GM12892 (cell line): ENCODE measurements around the gene C5orf24.

Experiments used
- POLR2A ChIP-seq: IDR thresholded peaks from 2 replicates; pipeline ENCODE4 v1.6.1; 2011; ENCODE audit warnings: low read depth, low read length, control low read depth
- POLR2AphosphoS5 ChIP-seq: IDR thresholded peaks from 2 replicates; pipeline ENCODE4 v1.6.1; 2011; ENCODE audit warnings: low read depth, low read length, control low read depth
- TAF1 ChIP-seq: IDR thresholded peaks from 2 replicates; pipeline ENCODE4 v1.6.1; 2011; ENCODE audit warnings: low read depth, mild to moderate bottlenecking, control low read depth, low read length, borderline replicate concordance

DNA sequence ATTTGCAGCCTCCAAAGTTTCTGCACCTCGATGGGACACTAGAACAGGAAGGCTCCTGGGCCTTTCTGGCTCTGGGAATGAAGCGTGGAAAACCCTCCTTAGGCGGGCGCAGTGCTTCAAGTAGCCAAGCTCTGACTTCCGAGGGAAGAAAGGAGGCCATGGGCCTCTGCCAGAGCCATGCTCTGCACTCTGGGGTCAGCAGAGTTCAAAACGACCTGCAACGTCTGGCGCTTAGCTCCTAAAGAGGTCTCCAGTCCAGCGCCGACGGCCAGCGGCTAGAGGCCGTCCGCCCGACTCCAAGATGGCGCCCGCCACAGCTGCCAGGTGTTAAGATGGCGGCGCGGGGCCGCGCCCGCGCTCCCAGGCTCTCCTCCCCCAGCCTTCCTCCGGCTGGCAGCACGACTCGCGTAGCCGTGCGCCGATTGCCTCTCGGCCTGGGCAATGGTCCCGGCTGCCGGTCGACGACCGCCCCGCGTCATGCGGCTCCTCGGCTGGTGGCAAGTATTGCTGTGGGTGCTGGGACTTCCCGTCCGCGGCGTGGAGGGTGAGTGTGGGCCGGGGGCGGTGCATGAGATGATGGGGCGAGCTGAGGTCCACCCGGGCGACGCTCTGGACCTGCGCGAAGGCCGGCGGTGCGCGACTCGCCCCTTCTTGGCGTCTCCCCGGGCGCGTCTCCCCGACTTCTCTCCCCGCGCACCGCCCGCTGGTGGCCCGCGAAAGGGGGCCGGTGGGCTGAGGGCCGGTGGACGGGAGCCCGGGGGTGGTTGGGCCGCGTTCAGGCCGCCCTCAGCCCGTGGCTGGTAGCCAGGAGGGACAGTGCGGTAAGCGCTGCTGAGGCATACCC is 28.4 kb downstream of the C5orf24 start, which contains the start of gene TXNDC15:
- peak; percentile 80 for TF ChIP-seq POLR2AphosphoS5
- TF ChIP-seq POLR2A = peak; percentile 95
- TF ChIP-seq TAF1 = peak; percentile 97
